Erythroblast (primary cell): ENCODE measurements around the gene TOR4A.

Experiments
- GATA1 ChIP-seq: IDR thresholded peaks from 2 replicates; pipeline ENCODE4 v1.6.1; 2011; ENCODE audit warnings: low read depth, mild to moderate bottlenecking, control low read depth, low read length, moderate library complexity
- POLR2A ChIP-seq: IDR thresholded peaks from 2 replicates; pipeline ENCODE4 v1.6.1; 2011; ENCODE audit warnings: mild to moderate bottlenecking, low read length

GRCh38 chr9:137281345-137282116 is 4.0 kb downstream of the TOR4A start:
- TF ChIP-seq POLR2A (no peak), GATA1 (no peak)
